MCF 10A (cell line): ENCODE data around the gene RPL7L1. TPM values are rescaled to one million over a fixed set of nuclear protein-coding genes. Genes with fewer than 3 reads are reported as not detected.

Experiments
- BruUV-seq: library from RNA; stranded (reverse); fragments of 400-500 nt; replicated peaks from 2 replicates; lab custom pipeline; 2021; lab: Mats Ljungman, UMichigan
- CTCF ChIA-PET: fragments of 300-600 bp; sonication (Branson Sonifier 250); formaldehyde crosslinking; extraction: SDS; loops from one replicate; lab custom pipeline; 2021; ENCODE audit warnings: antibody characterized with exemption, inconsistent platforms; lab: Yijun Ruan, JAX
- POLR2A ChIA-PET: fragments of 300-600, 350-650 bp; sonication (Branson Sonifier 250); formaldehyde crosslinking; extraction: SDS; loops from one replicate; lab custom pipeline; 2020; ENCODE audit warnings: antibody characterized with exemption, inconsistent platforms; lab: Yijun Ruan, JAX
- DNase-seq: peaks from one replicate; pipeline ENCODE4 v3.0.0-alpha.2; 2018; ENCODE audit not compliant: unreplicated experiment
- H3K27ac Mint-ChIP-seq: one replicate; pipeline ENCODE4 v1.8.0; 2022; ENCODE audit warnings: mild to moderate bottlenecking, low read depth, mixed read lengths; ENCODE audit not compliant: unreplicated experiment
- H3K27me3 Mint-ChIP-seq: one replicate; pipeline ENCODE4 v1.8.0; 2022; ENCODE audit warnings: mixed read lengths; ENCODE audit not compliant: insufficient read depth, unreplicated experiment
- H3K36me3 Mint-ChIP-seq: one replicate; pipeline ENCODE4 v1.8.0; 2022; ENCODE audit warnings: mild to moderate bottlenecking, moderate library complexity, mixed read lengths; ENCODE audit not compliant: insufficient read depth, unreplicated experiment
- H3K4me1 Mint-ChIP-seq: one replicate; pipeline ENCODE4 v1.8.0; 2022; ENCODE audit warnings: mixed read lengths; ENCODE audit not compliant: insufficient read depth, unreplicated experiment
- H3K4me3 Mint-ChIP-seq: one replicate; pipeline ENCODE4 v1.8.0; 2022; ENCODE audit warnings: mild to moderate bottlenecking, moderate library complexity, mixed read lengths; ENCODE audit not compliant: unreplicated experiment
- H3K9me3 Mint-ChIP-seq: one replicate; pipeline ENCODE4 v1.8.0; 2022; ENCODE audit warnings: mixed read lengths; ENCODE audit not compliant: unreplicated experiment
- CTCF ChIP-seq: fragments of 200-600 bp; IDR thresholded peaks from one replicate; pipeline ENCODE4 v1.8.0; 2022; ENCODE audit warnings: antibody characterized with exemption, mild to moderate bottlenecking; ENCODE audit not compliant: unreplicated experiment
- intact Hi-C: fragments of 100-400 bp; cut with micrococcal nuclease; formaldehyde crosslinking; loops from 2 replicates; pipeline ENCODE4 v1.14.1; 2022
- total RNA-seq: library from RNA; stranded (reverse); gene quantifications from 2 replicates; pipeline ENCODE4 v1.2.3, GENCODE V29; 2022

The RPL7L1 gene
- total RNA-seq, 1 experiment from 2014 or later = 121 TPM

- Mint-ChIP-seq H3K27me3 (no peaks in the 10 kb centered on the region), H3K36me3 (peaks cover 77% of the 10 kb centered on the region), H3K9me3 (no peaks in the 10 kb centered on the region), H3K27ac (no peak overlapping the region), H3K4me3 (no peak overlapping the region), H3K4me1 (no peaks in the 10 kb centered on the region)
- ChIA-PET POLR2A (no interaction called here), CTCF (interaction anchor here (0.9 kb wide), 1 partner anchor 203 kb away, joined by 3 read pairs; no protein-coding TSS in a partner anchor)
- BruUV-seq = no TSS peak
- no peak for TF ChIP-seq CTCF
- DNase-seq = no peak
- intact Hi-C loops = no loop called here
Observed at GRCh38 chr6:42864602-42865001, 14.8 kb upstream of the RPL7L1 start.

GRCh38 chr6:42870145-42870936, 9.1 kb upstream of the RPL7L1 start:
- peaks cover 38% of the 10 kb centered on the region for H3K36me3 Mint-ChIP-seq
- no peak overlapping the region for H3K27ac Mint-ChIP-seq
- no peak for TF ChIP-seq CTCF
- intact Hi-C loops = loop anchor here (10.0 kb wide), 2 partner anchors 306 to 636 kb away; partner anchors contain the start of gene UBR2
- no peak for DNase-seq
- H3K9me3 Mint-ChIP-seq = no peaks in the 10 kb centered on the region
- H3K27me3 Mint-ChIP-seq = no peaks in the 10 kb centered on the region
- CTCF ChIA-PET = interaction anchor here (0.6 kb wide), 1 partner anchor 143 kb away, joined by 3 read pairs; no protein-coding TSS in a partner anchor
- BruUV-seq = no TSS peak
- H3K4me3 Mint-ChIP-seq = no peak overlapping the region
- POLR2A ChIA-PET = interaction anchor here (0.8 to 1.5 kb wide), 5 partner anchors 9 to 177 kb away, joined by 3 to 6 read pairs (median 3); partner anchors contain the start of genes BICRAL and RPL7L1
- H3K4me1 Mint-ChIP-seq = no peaks in the 10 kb centered on the region

- H3K27ac Mint-ChIP-seq = no peak overlapping the region
- no peak for DNase-seq
- no peaks in the 10 kb centered on the region for H3K9me3 Mint-ChIP-seq
- no peak for TF ChIP-seq CTCF
- no peaks in the 10 kb centered on the region for H3K4me1 Mint-ChIP-seq
- H3K36me3 Mint-ChIP-seq = peaks cover 31% of the 10 kb centered on the region
- H3K4me3 Mint-ChIP-seq = no peak overlapping the region
- intact Hi-C loops = loop anchor here (10.0 kb wide), 2 partner anchors 307 to 637 kb away; partner anchors contain the start of gene UBR2
- BruUV-seq = no TSS peak
- no peaks in the 10 kb centered on the region for H3K27me3 Mint-ChIP-seq
- ChIA-PET CTCF (no interaction called here), POLR2A (interaction anchor here (1.1 kb wide), 1 partner anchor 90 kb away, joined by 3 read pairs; the partner anchor contains the start of gene BICRAL)
Observed at GRCh38 chr6:42871711-42872110, 7.7 kb upstream of the RPL7L1 start.

- BruUV-seq = no TSS peak
- intact Hi-C loops = loop anchor here (10.0 kb wide), 2 partner anchors 309 to 639 kb away; partner anchors contain the start of gene UBR2
- Mint-ChIP-seq H3K4me1 (no peaks in the 10 kb centered on the region), H3K36me3 (peaks cover 21% of the 10 kb centered on the region), H3K4me3 (no peak overlapping the region), H3K27ac (no peak overlapping the region), H3K27me3 (no peaks in the 10 kb centered on the region), H3K9me3 (no peaks in the 10 kb centered on the region)
- no peak for TF ChIP-seq CTCF
- DNase-seq = no peak
- CTCF ChIA-PET = interaction anchor here (0.6 kb wide), 1 partner anchor 636 kb away, joined by 3 read pairs; no protein-coding TSS in a partner anchor
- POLR2A ChIA-PET = interaction anchor here (0.7 kb wide), 1 partner anchor 55 kb away, joined by 3 read pairs; no protein-coding TSS in a partner anchor
Observed at GRCh38 chr6:42873313-42873712, 6.1 kb upstream of the RPL7L1 start.
